IMR-90 (cell line): ENCODE data around the gene COL24A1. TPM values are rescaled to one million over a fixed set of nuclear protein-coding genes. Genes with fewer than 3 reads are reported as not detected.

Experiments
- ATAC-seq: fragments of 200-7000 bp; cut with Tn5 transposase; 2 replicates; pipeline ENCODE4 v1.9.1; 2020; ENCODE audit warnings: low read depth, mild to moderate bottlenecking, moderate library complexity
- BruUV-seq: library from RNA; stranded (reverse); fragments of 400-500 nt; replicated peaks from 2 replicates; lab custom pipeline; 2021; lab: Mats Ljungman, UMichigan
- CTCF ChIA-PET: fragments of 300-600 bp; formaldehyde crosslinking; extraction: SDS; loops from one replicate; lab custom pipeline; 2021; ENCODE audit warnings: antibody characterized with exemption; lab: Yijun Ruan, JAX
- POLR2A ChIA-PET: fragments of 300-600 bp; sonication (Branson Sonifier 250); formaldehyde crosslinking; loops from one replicate; lab custom pipeline; 2022; ENCODE audit warnings: antibody characterized with exemption; ENCODE audit not compliant: unreplicated experiment; lab: Charles Lee
- DNase-seq: peaks from one replicate; pipeline ENCODE4 v3.0.0; 2013
- H2AFZ ChIP-seq: replicated peaks from 2 replicates; pipeline ENCODE3; 2013; ENCODE audit warnings: low read length, mild to moderate bottlenecking; ENCODE audit not compliant: poor library complexity
- H2AK5ac ChIP-seq: 2 replicates; pipeline ENCODE4 v1.6.1; 2013; ENCODE audit warnings: low read depth, low read length, inconsistent platforms
- H2AK9ac ChIP-seq: replicated peaks from 2 replicates; pipeline ENCODE3; 2013; ENCODE audit warnings: mild to moderate bottlenecking, low read depth, low read length, moderate library complexity; ENCODE audit not compliant: poor library complexity
- H2BK120ac ChIP-seq: 2 replicates; pipeline ENCODE4 v1.6.1; 2013; ENCODE audit warnings: low read depth, low read length, inconsistent platforms
- H2BK15ac ChIP-seq: 3 replicates; pipeline ENCODE4 v1.6.1; 2013; ENCODE audit warnings: low read depth, low read length, inconsistent platforms
- H2BK20ac ChIP-seq: 2 replicates; pipeline ENCODE4 v1.6.1; 2013; ENCODE audit warnings: low read depth, mild to moderate bottlenecking, inconsistent platforms, low read length, moderate library complexity
- H2BK5ac ChIP-seq: 2 replicates; pipeline ENCODE4 v1.6.1; 2013; ENCODE audit warnings: mild to moderate bottlenecking, low read depth, low read length, inconsistent platforms; ENCODE audit not compliant: poor library complexity, severe bottlenecking
- H3K14ac ChIP-seq: replicated peaks from 2 replicates; pipeline ENCODE4 v1.6.1; 2013; ENCODE audit warnings: low read depth, low read length, inconsistent platforms
- H3K18ac ChIP-seq: 2 replicates; pipeline ENCODE4 v1.6.1; 2013; ENCODE audit warnings: low read depth, low read length, control low read depth
- H3K23ac ChIP-seq: 2 replicates; pipeline ENCODE4 v1.6.1; 2013; ENCODE audit warnings: low read depth, low read length, inconsistent platforms
- H3K27ac ChIP-seq: 2 replicates; pipeline ENCODE4 v1.5.1; 2013; ENCODE audit warnings: mild to moderate bottlenecking, control low read depth, low read length; ENCODE audit not compliant: insufficient read depth
- H3K27me3 ChIP-seq: 2 replicates; pipeline ENCODE4 v1.6.1; 2013; ENCODE audit warnings: low read length; ENCODE audit not compliant: control insufficient read depth, insufficient read depth
- H3K36me3 ChIP-seq: 2 replicates; pipeline ENCODE4 v1.6.1; 2013; ENCODE audit warnings: low read length, mixed read lengths; ENCODE audit not compliant: control insufficient read depth, insufficient read depth
- H3K4ac ChIP-seq: 2 replicates; pipeline ENCODE4 v1.6.1; 2013; ENCODE audit warnings: low read depth, low read length, inconsistent platforms
- H3K4me1 ChIP-seq: 2 replicates; pipeline ENCODE4 v1.6.1; 2013; ENCODE audit warnings: low read length, mixed read lengths; ENCODE audit not compliant: control insufficient read depth, insufficient read depth
- H3K4me2 ChIP-seq: 2 replicates; pipeline ENCODE4 v1.6.1; 2013; ENCODE audit warnings: low read depth, mild to moderate bottlenecking, control low read depth, low read length, moderate library complexity
- H3K4me3 ChIP-seq: 2 replicates; pipeline ENCODE4 v1.5.1; 2013; ENCODE audit warnings: low read depth, mild to moderate bottlenecking, control low read depth, low read length, moderate library complexity; ENCODE audit not compliant: insufficient read depth
- H3K56ac ChIP-seq: 2 replicates; pipeline ENCODE4 v1.6.1; 2013; ENCODE audit warnings: low read length, inconsistent platforms; ENCODE audit not compliant: insufficient read depth; ENCODE audit errors: extremely low read depth
- H3K79me1 ChIP-seq, 2 experiments: 2 replicates each; pipeline ENCODE4 v1.6.1; 2013; ENCODE audit warnings: low read length in 2 of 2, inconsistent platforms in 1 of 2, low read depth in 1 of 2
- H3K9ac ChIP-seq: 2 replicates; pipeline ENCODE4 v1.6.1; 2013; ENCODE audit warnings: low read depth, low read length, control low read depth
- H3K9me1 ChIP-seq: 2 replicates; pipeline ENCODE4 v1.6.1; 2013; ENCODE audit warnings: low read length, inconsistent platforms; ENCODE audit not compliant: insufficient read depth
- H3K9me3 ChIP-seq: 2 replicates; pipeline ENCODE4 v1.6.1; 2013; ENCODE audit warnings: low read length; ENCODE audit not compliant: control insufficient read depth, insufficient read depth
- H4K20me1 ChIP-seq: 2 replicates; pipeline ENCODE4 v1.6.1; 2013; ENCODE audit warnings: low read length, inconsistent platforms; ENCODE audit not compliant: insufficient read depth
- H4K5ac ChIP-seq: 2 replicates; pipeline ENCODE4 v1.6.1; 2013; ENCODE audit warnings: mild to moderate bottlenecking, low read depth, low read length, control low read depth
- H4K8ac ChIP-seq, 2 experiments: 2 replicates each; pipeline ENCODE4 v1.6.1; 2013; ENCODE audit warnings: low read depth in 2 of 2, low read length in 2 of 2, control low read depth in 1 of 2, inconsistent platforms in 1 of 2
- H4K91ac ChIP-seq: 2 replicates; pipeline ENCODE4 v1.6.1; 2013; ENCODE audit warnings: low read depth, low read length, inconsistent platforms; ENCODE audit not compliant: insufficient read depth
- BHLHE40 ChIP-seq: fragments of 150-350 bp; IDR thresholded peaks from 2 replicates; pipeline ENCODE4 v1.6.1; 2016; ENCODE audit warnings: mild to moderate bottlenecking, low read depth, low read length
- CEBPB ChIP-seq: IDR thresholded peaks from 2 replicates; pipeline ENCODE4 v1.6.1; 2012; ENCODE audit warnings: low read depth, low read length, improper control_type of control experiment
- CHD1 ChIP-seq: IDR thresholded peaks from 2 replicates; pipeline ENCODE4 v1.6.1; 2012; ENCODE audit warnings: low read depth, low read length, improper control_type of control experiment
- FOS ChIP-seq: fragments of 150-350 bp; IDR thresholded peaks from 2 replicates; pipeline ENCODE4 v1.6.1; 2016; ENCODE audit warnings: low read depth, low read length
- MAFK ChIP-seq: IDR thresholded peaks from 2 replicates; pipeline ENCODE4 v1.6.1; 2012; ENCODE audit warnings: low read depth, low read length, improper control_type of control experiment
- MAZ ChIP-seq: IDR thresholded peaks from 2 replicates; pipeline ENCODE4 v1.6.1; 2012; ENCODE audit warnings: low read depth, mild to moderate bottlenecking, low read length, improper control_type of control experiment, moderate library complexity, borderline replicate concordance
- MXI1 ChIP-seq: IDR thresholded peaks from 2 replicates; pipeline ENCODE4 v1.6.1; 2012; ENCODE audit warnings: low read depth, mild to moderate bottlenecking, low read length, moderate library complexity, borderline replicate concordance
- NFE2L2 ChIP-seq: fragments of 150-350 bp; IDR thresholded peaks from 2 replicates; pipeline ENCODE4 v1.6.1; 2016; ENCODE audit warnings: low read depth, mild to moderate bottlenecking, low read length
- POLR2A ChIP-seq: IDR thresholded peaks from 2 replicates; pipeline ENCODE4 v1.6.1; 2012; ENCODE audit warnings: mild to moderate bottlenecking, low read depth, low read length
- RAD21 ChIP-seq: IDR thresholded peaks from 2 replicates; pipeline ENCODE4 v1.6.1; 2012; ENCODE audit warnings: low read length, improper control_type of control experiment
- RCOR1 ChIP-seq: IDR thresholded peaks from 2 replicates; pipeline ENCODE4 v1.6.1; 2012; ENCODE audit warnings: mild to moderate bottlenecking, low read length, improper control_type of control experiment; ENCODE audit not compliant: insufficient replicate concordance
- RFX5 ChIP-seq: IDR thresholded peaks from 2 replicates; pipeline ENCODE4 v1.8.0; 2012; ENCODE audit warnings: low read depth, mild to moderate bottlenecking, low read length, moderate library complexity
- SMC3 ChIP-seq: fragments of 150-350 bp; IDR thresholded peaks from 2 replicates; pipeline ENCODE4 v1.6.1; 2016; ENCODE audit warnings: low read depth, mild to moderate bottlenecking, antibody characterized with exemption, low read length, moderate library complexity
- WGBS, 2 experiments: methylation state at CpG; one replicate each; pipeline versions ENCODE4 v1.1.5 to v1.1.7; 2013; ENCODE audit warnings: missing lambda C conversion rate in 2 of 2; ENCODE audit not compliant: insufficient read length in 1 of 2; ENCODE audit errors: extremely low coverage in 2 of 2; 5-methylcytosine and 5-hydroxymethylcytosine counted together
- dilution Hi-C: fragments of 300-500 bp; cut with HindIII; formaldehyde crosslinking; loops from one replicate; pipeline ENCODE4 v1.14.3; 2018; ENCODE audit warnings: low sequenced_read_pairs; ENCODE audit not compliant: unreplicated experiment
- in situ Hi-C: fragments of 300-500 bp; cut with MboI; formaldehyde crosslinking; loops from 3 replicates; pipeline ENCODE4 v1.14.3; 2019; ENCODE audit warnings: low sequenced_read_pairs, inconsistent platforms, mixed read lengths
- intact Hi-C: fragments of 100-400 bp; cut with micrococcal nuclease; formaldehyde crosslinking; loops from 2 replicates; pipeline ENCODE4 v1.10.0; 2022
- polyA plus RNA-seq, 3 experiments: library from polyadenylated mRNA; depleted of rRNA; stranded (reverse); fragments of >200 nt; gene quantifications; 2 replicates each; pipeline ENCODE4 v1.2.3, GENCODE V29; 2012; ENCODE audit warnings: low replicate concordance in 1 of 3
- total RNA-seq: library from RNA; depleted of rRNA; stranded (reverse); fragments of >200 nt; gene quantifications from 2 replicates; pipeline ENCODE4 v1.2.3, GENCODE V29; 2012
- TF ChIP-seq, protein P1 (sequence below): fragments of 150-350 bp; IDR thresholded peaks from 2 replicates; pipeline ENCODE4 v1.6.1; 2016; ENCODE audit warnings: low read depth, mild to moderate bottlenecking, low read length, moderate library complexity, borderline replicate concordance
- TF ChIP-seq, protein P2 (sequence below): conservative IDR thresholded peaks from 2 replicates; pipeline ENCODE4 v1.5.1; 2012; ENCODE audit warnings: mild to moderate bottlenecking, low read depth, low read length, improper control_type of control experiment
- TF ChIP-seq, protein P3 (sequence below): fragments of 150-350 bp; IDR thresholded peaks from 2 replicates; pipeline ENCODE4 v1.6.1; 2017; ENCODE audit warnings: mild to moderate bottlenecking, antibody characterized with exemption, low read length, low read depth

The COL24A1 gene
- total and polyA plus RNA-seq, 2 of the 4 experiments (the other 2 are of a cell fraction): 1.4 to 2.2 TPM

DNA sequence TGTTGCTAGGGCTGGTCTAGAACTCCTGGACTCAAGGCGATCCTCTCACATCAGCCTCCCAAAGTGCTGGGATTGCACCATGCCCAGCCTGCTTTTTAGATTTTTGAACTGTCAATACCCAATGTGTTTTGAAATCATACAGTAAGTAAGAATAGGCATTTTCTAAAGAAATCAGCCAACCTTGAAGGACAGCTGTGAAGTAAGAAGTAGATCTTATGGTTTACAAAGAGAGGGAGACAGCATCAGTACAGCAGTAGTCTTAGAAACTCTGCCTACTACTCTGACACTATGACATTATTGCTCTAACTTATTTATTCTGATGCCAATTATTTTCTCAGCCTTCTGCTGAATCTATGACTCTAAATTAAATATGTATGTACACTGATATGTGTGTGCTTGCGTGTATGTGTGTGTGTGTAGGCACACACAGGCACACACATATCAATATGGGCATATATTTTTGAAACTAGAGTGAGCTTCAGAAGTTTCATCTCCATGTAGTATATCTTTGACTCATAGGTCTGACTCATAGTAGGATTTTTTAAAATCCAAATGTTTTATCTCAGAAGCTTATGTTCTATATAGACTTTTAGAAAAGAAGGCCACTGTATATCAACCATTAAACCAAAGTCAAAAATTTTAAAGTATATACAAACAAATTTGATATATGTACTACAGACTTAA is 140.4 kb downstream of the COL24A1 start:
- no peak overlapping the region for H4K8ac ChIP-seq
- H3K56ac ChIP-seq: no peak overlapping the region
- no peak overlapping the region for H3K27ac ChIP-seq
- no peaks in the 10 kb centered on the region for H3K9me1 ChIP-seq
- H2BK120ac ChIP-seq: no peak overlapping the region
- in situ Hi-C loops: no loop called here
- H3K9me3 ChIP-seq: no peaks in the 10 kb centered on the region
- no peak overlapping the region for H3K4me2 ChIP-seq
- no peak overlapping the region for H2AFZ ChIP-seq
- H3K27me3 ChIP-seq: no peaks in the 10 kb centered on the region
- TF ChIP-seq BHLHE40 (no peak), FOS (no peak), MXI1 (no peak), NFE2L2 (no peak), RFX5 (no peak), CHD1 (no peak), SMC3 (no peak), CEBPB (no peak), MAZ (no peak), POLR2A (no peak), MAFK (no peak), RAD21 (no peak), RCOR1 (no peak)
- TF ChIP-seq, protein P1, sequence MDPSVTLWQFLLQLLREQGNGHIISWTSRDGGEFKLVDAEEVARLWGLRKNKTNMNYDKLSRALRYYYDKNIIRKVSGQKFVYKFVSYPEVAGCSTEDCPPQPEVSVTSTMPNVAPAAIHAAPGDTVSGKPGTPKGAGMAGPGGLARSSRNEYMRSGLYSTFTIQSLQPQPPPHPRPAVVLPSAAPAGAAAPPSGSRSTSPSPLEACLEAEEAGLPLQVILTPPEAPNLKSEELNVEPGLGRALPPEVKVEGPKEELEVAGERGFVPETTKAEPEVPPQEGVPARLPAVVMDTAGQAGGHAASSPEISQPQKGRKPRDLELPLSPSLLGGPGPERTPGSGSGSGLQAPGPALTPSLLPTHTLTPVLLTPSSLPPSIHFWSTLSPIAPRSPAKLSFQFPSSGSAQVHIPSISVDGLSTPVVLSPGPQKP: no peak
- TF ChIP-seq, protein P2, sequence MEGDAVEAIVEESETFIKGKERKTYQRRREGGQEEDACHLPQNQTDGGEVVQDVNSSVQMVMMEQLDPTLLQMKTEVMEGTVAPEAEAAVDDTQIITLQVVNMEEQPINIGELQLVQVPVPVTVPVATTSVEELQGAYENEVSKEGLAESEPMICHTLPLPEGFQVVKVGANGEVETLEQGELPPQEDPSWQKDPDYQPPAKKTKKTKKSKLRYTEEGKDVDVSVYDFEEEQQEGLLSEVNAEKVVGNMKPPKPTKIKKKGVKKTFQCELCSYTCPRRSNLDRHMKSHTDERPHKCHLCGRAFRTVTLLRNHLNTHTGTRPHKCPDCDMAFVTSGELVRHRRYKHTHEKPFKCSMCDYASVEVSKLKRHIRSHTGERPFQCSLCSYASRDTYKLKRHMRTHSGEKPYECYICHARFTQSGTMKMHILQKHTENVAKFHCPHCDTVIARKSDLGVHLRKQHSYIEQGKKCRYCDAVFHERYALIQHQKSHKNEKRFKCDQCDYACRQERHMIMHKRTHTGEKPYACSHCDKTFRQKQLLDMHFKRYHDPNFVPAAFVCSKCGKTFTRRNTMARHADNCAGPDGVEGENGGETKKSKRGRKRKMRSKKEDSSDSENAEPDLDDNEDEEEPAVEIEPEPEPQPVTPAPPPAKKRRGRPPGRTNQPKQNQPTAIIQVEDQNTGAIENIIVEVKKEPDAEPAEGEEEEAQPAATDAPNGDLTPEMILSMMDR: no peak
- TF ChIP-seq, protein P3, sequence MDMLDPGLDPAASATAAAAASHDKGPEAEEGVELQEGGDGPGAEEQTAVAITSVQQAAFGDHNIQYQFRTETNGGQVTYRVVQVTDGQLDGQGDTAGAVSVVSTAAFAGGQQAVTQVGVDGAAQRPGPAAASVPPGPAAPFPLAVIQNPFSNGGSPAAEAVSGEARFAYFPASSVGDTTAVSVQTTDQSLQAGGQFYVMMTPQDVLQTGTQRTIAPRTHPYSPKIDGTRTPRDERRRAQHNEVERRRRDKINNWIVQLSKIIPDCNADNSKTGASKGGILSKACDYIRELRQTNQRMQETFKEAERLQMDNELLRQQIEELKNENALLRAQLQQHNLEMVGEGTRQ: no peak
- CTCF ChIA-PET: interaction anchor here (1.0 kb wide), 1 partner anchor 308 kb away, joined by 4 read pairs; the partner anchor contains the start of gene ZNHIT6
- H3K18ac ChIP-seq: no peak overlapping the region
- no CpG with 5 or more reads among the region's 2 CpGs for WGBS, 2 experiments
- H3K4me3 ChIP-seq: no peak overlapping the region
- no peak overlapping the region for H2AK9ac ChIP-seq
- H4K5ac ChIP-seq: no peak overlapping the region
- H2AK5ac ChIP-seq: no peak overlapping the region
- H2BK20ac ChIP-seq: no peak overlapping the region
- dilution Hi-C loops: no loop called here
- no peak overlapping the region for H3K9ac ChIP-seq
- POLR2A ChIA-PET: no interaction called here
- DNase-seq (peak; percentile 29), ATAC-seq (peak; percentile 51)
- no peak overlapping the region for H4K91ac ChIP-seq
- H3K23ac ChIP-seq: no peak overlapping the region
- no peaks in the 10 kb centered on the region for H3K36me3 ChIP-seq
- no peak overlapping the region for H2BK15ac ChIP-seq
- no peaks in the 10 kb centered on the region for H3K4me1 ChIP-seq
- no peak overlapping the region for H3K4ac ChIP-seq
- no peak overlapping the region for H2BK5ac ChIP-seq
- H3K79me1 ChIP-seq: no peaks in the 10 kb centered on the region
- no peaks in the 10 kb centered on the region for H4K20me1 ChIP-seq
- no peak overlapping the region for H3K14ac ChIP-seq
- intact Hi-C loops: loop anchor here (5.0 kb wide), 3 partner anchors 151 to 429 kb away; partner anchors contain the start of gene ZNHIT6
- no TSS peak for BruUV-seq
